HG03457 (cell line): ENCODE data around the gene RASGRF2.

Source experiments
- ATAC-seq: cut with Tn5 transposase; IDR thresholded peaks from one replicate; pipeline ENCODE4 v1.9.1; 2021; ENCODE audit warnings: moderate number of reproducible peaks; ENCODE audit not compliant: unreplicated experiment

Gene RASGRF2

GRCh38 chr5:80959768-80960442 lies at the start of gene RASGRF2:
Gene RASGRF2 (plus strand): TSS chr5:80960363. CDS start chr5:80960739, 376 bp downstream.
- ATAC-seq = no peak

DNA sequence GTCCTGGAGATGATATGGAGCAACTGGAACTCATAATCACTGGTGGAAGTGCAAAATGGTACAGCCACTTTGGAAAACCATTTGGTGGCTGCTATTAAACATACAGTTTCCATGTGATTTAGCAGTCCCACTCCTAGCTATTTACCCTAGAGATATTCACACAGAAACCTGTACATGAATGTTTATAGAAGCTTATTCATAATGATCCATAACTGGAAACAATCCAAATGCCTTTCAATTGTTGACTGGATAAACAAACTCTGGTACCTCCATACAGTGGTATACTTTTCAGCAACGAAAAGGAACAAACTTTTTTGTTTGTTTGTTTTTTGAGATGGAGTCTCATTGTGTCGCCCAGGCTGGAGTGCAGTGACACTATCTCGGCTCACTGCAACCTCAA lies 47.7 kb upstream of the RASGRF2 start:
- ATAC-seq = no peak

DNA sequence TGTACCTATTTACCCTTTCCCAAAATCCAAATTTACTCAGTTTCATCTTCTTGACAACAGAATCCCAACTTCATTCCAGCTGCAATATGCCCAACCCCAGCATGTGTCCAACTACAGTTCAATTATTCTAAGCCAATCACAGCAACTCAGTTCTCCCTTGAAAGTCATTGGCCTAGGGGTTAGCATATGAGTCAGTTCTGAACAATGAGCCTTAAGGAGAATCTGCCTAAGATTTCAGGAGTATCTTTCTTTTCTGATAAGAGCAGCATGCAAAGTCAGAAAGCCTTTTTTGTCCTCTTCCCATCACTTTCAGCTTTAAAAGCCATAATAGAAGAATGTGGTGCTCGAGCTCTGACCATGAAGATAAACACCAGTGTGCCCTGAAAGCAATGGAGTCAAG lies 44.4 kb upstream of the RASGRF2 start:
- ATAC-seq = no peak

DNA sequence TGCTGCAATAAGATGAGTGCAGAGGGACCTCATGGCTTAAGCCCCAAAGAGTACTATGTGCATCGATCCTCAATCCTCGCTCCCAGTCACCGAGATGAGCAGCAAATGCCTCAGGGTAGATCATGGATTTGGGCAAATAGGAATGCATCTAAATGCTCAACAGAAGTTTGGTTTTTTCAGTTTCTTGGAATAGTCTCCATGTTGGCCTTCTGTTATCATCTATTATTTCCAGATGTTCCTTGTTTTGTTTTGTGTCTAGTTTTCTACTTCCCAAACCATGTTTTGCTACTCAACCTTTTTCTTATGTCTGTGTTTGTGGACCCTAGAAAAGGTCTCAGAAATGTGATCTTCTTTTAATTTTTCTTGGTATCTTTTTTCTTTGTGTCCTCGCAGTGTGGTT lies 43.5 kb upstream of the RASGRF2 start:
- no peak for ATAC-seq

DNA sequence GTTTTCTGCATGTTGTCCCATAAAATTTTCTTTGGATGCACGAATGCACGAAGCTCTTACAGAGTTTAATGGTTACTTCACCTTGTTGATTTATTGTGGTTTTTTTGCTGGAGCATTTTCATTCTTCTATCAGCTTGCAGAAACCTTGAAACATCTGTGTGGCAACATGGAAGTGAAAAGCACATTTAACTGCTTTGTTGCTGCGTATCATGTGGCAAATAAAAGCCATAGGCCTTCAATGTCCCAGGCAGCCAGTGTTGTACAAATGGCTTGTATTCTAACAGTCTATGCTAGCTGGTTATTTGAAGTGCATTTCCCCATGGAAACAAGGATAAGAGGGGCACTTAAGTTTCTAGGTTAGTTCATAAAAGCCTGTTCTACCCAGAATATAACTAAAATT lies 42.5 kb upstream of the RASGRF2 start:
- ATAC-seq = no peak

- no peak for ATAC-seq
Observed at GRCh38 chr5:80919678-80920196, 40.4 kb upstream of the RASGRF2 start.

DNA sequence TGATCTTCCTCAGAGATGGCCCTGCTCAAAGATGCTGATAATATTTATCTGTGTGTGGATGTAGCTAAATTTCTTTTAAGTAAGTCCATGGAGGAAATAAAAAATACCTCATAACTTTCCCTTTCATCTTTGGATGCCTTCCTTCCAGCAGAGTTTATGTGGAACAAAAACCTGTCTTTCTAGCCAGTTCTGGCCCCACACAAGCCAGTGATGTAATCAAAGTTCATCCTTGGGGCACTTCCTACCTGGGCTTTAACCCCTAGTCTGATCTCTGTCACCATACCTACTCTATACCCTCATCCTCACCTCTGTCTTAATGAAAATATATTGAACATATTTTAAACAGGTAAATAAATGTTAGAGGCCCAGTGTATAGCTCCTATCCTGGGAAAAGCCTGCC lies 39.8 kb upstream of the RASGRF2 start:
- ATAC-seq = no peak

- ATAC-seq = no peak
Observed at GRCh38 chr5:80921026-80921425, 39.1 kb upstream of the RASGRF2 start.

GRCh38 chr5:80925931-80926330 lies 34.2 kb upstream of the RASGRF2 start:
- no peak for ATAC-seq

GRCh38 chr5:80926536-80926935 lies 33.6 kb upstream of the RASGRF2 start:
- ATAC-seq = no peak

GRCh38 chr5:80926979-80927656 lies 33.0 kb upstream of the RASGRF2 start:
- no peak for ATAC-seq

DNA sequence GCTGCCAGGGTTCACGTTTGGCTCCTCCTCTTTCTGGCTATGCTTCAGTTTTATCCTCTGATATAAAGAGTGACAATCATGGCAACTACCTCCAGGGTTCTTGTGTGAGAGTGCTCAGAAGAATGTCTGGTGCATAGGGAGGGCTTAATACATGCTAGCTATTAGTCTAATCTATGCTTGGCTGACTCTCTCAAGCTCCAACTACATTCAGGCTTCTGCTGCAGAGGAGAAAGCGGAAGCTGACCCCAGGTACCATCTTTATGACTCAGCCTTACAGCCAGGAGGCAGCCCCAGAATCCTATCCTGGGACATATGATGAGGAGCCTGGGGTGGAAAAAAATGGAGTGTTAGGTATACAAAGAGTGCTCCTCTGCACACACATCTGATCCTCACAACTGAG lies 32.1 kb upstream of the RASGRF2 start:
- ATAC-seq = no peak

GRCh38 chr5:80930940-80931339 lies 29.2 kb upstream of the RASGRF2 start:
- ATAC-seq = no peak

DNA sequence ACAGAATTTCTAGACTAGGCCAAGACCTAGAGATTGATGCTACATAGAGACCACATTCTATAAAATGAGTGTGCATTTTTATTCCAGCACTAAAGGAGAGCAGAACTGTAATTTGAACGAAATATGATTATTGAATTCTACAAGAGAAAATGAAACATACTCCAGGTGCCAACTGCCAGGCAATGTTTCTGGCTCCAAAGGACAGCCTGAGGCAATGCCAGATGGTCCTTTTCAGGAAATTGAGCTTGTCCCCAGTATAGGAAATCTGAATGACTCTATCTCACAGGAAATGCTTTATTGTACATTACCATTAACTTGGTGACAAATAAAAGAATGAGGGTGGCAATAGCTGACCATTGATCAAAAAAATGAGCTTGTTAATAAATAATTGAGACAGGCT lies 28.8 kb upstream of the RASGRF2 start:
- no peak for ATAC-seq

- no peak for ATAC-seq
Observed at GRCh38 chr5:80933036-80933435, 27.1 kb upstream of the RASGRF2 start.

GRCh38 chr5:80934751-80935150 lies 25.4 kb upstream of the RASGRF2 start:
- ATAC-seq = no peak

DNA sequence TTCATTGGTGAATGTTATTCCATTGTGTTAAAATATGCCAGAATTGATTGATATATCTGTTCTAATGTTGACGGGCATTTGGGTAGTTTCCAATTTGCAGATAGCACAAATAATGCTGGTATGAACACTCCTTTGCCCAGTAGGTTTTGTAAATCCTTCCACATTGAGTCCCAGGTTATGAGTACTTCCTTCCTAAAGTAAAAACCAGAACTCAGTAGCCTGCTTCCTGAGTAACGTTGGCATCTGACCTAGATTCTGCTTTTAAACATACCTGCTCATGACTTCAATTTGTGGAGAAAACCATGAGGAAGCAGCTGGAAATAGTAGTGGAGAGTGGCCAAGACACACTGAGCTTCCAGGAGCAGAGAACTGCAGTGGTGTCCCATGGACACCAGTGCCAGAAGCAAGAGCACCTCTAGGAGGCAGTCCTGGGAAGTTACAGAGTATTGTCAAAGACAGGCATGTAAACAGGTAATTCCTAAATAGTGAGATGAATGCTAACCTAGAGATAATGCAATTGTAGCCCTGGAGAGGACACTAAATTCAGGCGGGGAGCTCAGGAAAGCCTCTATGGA lies 24.3 kb upstream of the RASGRF2 start:
- no peak for ATAC-seq

DNA sequence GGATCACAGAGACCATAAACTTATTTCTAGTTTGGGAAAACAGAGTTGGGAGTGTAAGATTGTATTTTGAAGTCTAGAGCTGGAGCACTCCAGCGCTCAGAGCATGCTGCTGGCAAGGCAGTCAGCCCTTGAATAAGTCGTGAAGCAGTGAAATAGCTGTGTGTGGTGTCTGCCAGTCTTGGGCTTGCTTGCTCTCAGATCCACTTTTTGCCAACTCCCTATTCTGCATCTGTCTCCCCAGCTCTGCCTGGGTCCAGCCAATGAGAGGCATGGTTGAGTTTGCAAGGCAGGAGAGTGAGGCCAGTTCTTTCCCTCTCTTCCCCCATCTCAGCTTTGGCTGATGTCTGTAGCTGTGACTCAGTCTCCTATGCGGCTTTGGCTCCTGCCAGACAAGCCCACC lies 23.3 kb upstream of the RASGRF2 start:
- no peak for ATAC-seq

DNA sequence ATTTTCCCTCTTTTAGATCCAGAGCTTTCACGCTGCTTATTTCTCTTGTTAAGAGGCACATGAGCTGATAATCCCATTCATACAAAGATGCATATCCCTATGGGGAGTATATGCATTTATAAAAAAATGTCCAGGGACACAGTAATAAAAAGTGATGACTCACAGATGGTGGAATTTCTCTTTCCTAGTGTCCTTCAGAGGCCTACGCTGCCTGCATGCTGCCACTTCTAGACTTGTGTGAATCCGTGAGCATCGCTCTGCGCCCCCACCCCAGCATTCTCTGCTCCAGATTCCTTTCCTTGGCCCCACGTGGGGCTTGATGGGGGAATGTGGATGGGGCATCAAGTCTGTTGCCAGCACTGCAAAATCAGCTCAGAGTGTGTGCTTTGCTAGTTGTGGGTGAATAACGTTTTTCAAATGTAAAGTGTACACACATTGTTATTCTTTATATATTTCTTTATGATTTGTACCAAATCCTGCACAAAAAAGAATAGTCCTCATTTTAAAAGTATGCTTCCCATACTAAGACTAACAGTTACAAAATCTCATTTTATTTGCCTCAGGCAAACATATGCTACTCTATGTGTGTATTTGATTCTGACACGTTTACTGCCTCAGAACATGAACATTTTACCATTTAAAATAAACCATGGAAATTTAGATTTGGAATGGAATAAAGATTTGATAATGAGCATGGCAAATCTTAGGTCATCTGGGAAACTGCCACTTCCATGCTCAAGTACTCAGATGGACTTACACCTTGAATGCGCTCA lies 22.4 kb upstream of the RASGRF2 start:
- ATAC-seq = no peak

DNA sequence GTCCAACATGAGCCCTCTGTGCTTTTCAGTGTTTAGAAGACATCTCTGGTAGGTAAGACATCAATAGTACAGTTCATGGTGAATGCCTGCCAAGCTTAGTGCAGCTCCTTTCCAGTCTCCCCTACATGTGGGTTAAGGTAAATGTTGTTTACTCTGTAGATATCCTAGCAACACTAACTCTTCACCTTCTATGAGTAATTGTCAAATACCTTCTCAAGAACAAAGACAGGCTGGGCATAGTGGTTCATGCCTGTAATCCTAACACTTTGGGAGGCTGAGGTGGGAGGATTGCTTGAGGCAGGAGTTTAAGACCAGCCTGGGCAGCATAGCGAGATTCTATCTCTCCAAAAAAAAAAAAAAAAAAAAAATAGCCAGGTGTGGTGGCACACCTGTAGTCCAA lies 18.7 kb upstream of the RASGRF2 start:
- ATAC-seq = no peak

DNA sequence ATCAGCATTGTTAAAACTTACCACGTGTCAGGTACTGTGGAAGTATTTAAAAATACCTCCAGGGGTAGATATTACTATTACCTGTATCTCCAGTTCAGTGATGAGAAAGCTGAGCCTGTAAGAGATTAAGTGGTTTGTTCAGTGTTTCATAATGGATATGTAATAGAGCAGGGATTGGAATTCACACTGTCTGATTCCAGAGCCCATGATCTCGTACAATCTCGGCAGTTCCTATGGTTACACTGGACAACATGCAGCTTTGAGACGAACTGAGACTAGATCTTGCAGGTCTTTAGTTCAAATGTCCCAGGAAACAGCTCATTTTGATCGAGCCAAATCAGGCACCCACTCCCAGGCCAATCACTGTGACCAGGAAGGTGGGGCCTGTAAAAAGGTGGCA lies 8.8 kb upstream of the RASGRF2 start:
- no peak for ATAC-seq
